Activated CD4-positive, alpha-beta T cell treated with anti-CD3 and anti-CD28 coated beads for 1 hour (primary cell): ENCODE measurements around the gene ACOT13.
"Not testable (repeated sequence)": the region's sequence is repeated elsewhere in the genome, so short reads cannot be mapped to it uniquely, and the experiment has no call there.

ENCODE experiments used
- DNase-seq: peaks from one replicate; pipeline ENCODE4 v3.0.0-alpha.2; 2020

The ACOT13 gene

DNA sequence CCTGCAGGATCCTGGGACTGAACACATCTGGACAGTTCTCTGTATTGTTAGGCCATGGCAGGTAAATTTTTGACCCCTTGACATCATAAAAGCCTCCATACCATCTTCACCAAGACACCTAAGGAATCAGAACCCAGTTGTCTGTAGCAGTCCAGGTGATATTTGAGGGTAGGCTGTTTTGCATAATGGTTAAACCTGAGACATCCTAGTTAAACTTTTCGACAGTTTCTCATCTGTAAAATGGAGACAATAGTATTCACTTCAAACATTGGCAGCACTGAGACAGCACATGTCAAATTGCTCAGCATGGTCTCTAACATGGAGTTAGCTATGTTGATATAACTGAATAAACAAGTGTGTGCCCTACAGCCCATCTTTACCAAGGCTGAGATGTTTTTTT is 27.3 kb downstream of the ACOT13 start:
- DNase-seq: no peak

- not testable (repeated sequence) for DNase-seq
Measured at GRCh38 chr6:24695635-24696034, 28.8 kb downstream of the ACOT13 start.

DNA sequence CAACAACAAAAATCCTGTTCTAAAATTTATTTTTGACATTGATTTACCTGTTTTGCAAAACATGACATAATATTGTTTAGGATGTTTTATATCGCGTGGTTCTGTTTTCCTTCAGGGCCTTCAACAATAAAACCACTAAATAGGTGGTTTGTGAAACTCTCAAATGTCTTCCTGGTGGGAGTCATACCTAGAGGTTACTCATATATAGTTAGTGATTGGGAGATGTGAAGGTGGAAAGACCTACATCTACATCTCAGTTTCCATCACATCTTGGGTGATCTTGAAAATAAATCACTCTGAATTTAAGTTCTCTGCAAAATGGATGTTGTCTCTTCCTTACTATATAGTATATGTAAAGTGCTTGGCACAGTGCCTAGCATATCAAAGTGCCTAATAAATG is 29.2 kb downstream of the ACOT13 start:
- no peak for DNase-seq

GRCh38 chr6:24699521-24700359 is 32.9 kb downstream of the ACOT13 start:
- DNase-seq: no peak

DNA sequence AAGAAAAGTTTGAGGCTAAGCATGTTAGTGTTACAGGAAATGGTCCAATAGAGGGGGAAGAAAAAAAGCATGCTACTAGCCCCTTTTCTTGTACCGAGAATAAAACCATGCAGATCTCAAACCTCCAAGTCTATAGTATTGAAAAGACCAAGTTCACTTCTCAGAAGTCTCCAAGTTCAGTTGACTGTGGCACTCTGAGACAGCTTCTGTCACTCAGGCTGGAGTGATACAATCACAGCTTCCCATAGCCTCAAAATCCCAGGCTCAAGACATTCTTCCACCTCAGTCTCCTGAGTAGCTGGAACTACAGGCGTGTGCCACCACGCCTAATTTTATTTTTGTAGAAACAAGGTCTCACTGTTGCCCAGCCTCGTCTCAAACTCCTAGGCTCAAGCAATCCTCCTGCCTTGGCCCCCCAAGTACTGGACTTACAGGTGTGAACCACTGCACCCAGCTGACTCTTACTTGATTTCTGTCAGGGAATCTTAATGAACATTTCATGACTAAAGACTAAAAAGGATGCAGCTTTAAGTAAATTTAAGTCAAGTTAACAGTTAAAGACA is 35.9 kb downstream of the ACOT13 start:
- no peak for DNase-seq

DNA sequence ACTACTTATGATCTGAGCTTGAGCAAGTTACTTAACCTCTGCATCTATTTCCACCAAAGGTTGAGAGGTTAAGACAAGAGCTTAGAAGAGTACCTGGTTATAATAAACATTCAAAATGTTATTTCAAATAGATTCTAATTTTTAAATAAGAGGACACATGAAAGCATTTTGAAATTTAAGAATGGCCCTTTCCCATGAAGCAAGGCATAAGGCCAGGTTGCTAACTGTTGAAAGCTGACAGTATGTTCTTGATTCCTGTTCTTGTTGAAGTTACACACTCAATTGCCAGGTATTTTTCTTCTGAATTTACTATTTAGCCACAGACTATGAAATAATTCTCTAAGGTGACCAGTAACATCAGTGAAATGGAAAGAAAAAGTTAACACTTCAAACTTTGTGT is 37.6 kb downstream of the ACOT13 start:
- no peak for DNase-seq

GRCh38 chr6:24708612-24709011 is 41.7 kb downstream of the ACOT13 start:
- no peak for DNase-seq

DNA sequence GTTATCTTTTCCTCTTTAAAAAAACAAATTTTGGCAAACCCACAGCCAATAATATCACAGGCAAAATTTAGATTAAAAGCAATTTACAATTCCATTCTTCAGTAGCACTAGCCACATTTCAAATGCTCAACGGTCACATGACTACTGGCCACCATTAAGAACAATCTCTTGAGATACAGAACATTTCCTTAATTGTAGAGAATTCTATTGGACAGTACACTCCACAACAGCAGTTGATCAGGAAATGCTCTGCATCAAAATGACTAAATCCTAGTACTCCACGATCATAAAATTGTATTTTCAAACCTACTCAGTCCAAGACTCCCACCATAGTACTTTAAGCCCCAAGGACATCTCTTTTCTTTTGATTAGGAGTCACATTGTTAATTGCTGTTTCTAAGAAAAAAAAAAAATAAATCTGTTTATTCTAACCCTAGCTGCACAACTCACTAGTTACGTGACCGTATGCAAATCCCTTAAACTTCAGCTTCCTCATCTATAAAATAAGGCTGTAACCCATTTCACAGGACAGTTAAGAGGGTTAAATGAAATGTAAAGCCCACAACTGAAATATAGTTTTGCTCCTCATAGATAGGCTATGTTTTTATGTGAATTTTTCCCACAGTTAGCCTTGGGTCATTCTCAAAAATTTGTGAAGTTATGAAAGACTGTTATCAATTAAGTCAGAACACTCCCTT is 42.3 kb downstream of the ACOT13 start:
- no peak for DNase-seq

GRCh38 chr6:24710519-24711303 is 43.8 kb downstream of the ACOT13 start:
- DNase-seq: no peak

- not testable (repeated sequence) for DNase-seq
Measured at GRCh38 chr6:24716602-24717148, 49.8 kb downstream of the ACOT13 start.

- no peak for DNase-seq
Measured at GRCh38 chr6:24718449-24719124, 51.7 kb downstream of the ACOT13 start.

DNA sequence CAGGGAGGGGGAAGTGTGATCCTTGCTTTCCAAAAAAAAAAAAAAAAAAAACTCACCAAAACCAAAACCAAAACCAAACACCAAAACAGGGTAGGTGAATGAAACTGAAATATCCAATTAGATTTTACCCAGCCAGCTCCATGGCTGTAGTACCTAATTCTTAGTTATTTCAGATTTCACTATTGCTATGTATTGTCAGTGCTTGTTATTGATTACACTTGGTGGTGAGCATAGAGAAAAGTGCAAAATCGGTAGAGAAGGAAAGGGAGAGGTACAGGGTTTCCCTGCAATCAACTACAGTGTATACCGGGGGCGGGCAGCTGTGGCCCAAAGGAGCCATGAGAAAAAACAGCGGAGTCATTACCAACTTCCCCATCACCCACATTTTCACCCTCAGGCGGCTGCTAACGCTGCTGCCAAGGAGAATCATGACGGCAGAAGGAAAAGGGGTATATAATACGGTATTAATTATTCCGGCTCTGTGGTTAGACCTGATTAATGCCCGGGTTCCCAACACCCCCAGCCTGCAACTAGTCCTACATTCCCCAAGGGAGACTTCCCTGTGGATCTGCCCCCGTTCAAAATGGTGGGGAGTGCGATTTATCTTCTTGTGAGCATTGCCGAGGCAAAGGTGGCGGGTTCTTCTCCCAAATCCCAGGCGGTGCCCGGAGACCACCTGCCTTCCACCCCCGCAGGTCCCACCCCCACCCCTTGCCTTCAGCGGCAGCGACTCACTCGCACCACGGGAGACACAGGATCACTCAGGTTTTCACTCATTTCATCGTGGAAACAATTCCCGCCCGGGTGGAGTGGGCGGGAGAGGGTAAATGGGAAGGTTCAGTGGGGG is 52.5 kb downstream of the ACOT13 start, which contains the start of gene C6orf62:
Gene C6orf62 (minus strand): TSS at position 30 of the 847 bp plus-strand sequence. CDS start 486 bp downstream, outside the sequence.
- peak; percentile 26 for DNase-seq

- DNase-seq: peak; percentile 76
Measured at GRCh38 chr6:24720131-24720603, 53.3 kb downstream of the ACOT13 start.

- DNase-seq: peak; percentile 100
Measured at GRCh38 chr6:24720604-24721460, 54.0 kb downstream of the ACOT13 start.

- no peak for DNase-seq
Measured at GRCh38 chr6:24721461-24722215, 54.8 kb downstream of the ACOT13 start.

DNA sequence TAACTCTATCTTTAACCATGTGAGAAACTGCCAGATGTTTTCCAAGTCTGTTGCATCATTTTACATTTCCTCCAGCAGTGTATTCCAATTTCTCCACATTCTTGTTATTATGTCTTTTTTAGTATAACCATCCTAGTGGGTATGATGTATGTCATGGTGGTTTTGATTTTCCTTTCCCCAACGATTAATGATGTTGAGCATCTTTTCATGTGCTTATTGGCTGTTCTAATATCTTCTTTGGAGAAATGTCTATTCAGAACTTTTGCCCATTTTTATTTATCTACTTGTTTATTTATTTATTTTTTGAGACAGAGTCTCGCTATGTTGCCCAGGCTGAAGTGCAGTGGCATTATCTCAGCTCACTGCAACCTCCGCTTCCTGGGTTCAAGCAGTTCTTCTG is 56.4 kb downstream of the ACOT13 start:
- DNase-seq: no peak

GRCh38 chr6:24730653-24731052 is 63.8 kb downstream of the ACOT13 start:
- DNase-seq: not testable (repeated sequence)

- DNase-seq: not testable (repeated sequence)
Measured at GRCh38 chr6:24731456-24732134, 64.7 kb downstream of the ACOT13 start.
